Activated T-cell treated with anti-CD3 and anti-CD28 coated beads, Interleukin-2, amount 50 U/mL, for 72 hours (primary cell): Measurements from ENCODE around the gene BPIFB6. TPM values are rescaled to one million over a fixed set of nuclear protein-coding genes. Genes with fewer than 3 reads are reported as not detected.

Experiments used
- ATAC-seq, 2 donors: fragments of 150-1000 bp; cut with Tn5 transposase; replicated peaks in 1 of 2; 2 replicates each; pipeline ENCODE4 v1.10.0; 2021; ENCODE audit warnings: moderate library complexity in 2 of 2, mild to moderate bottlenecking in 1 of 2
- DNase-seq, 2 donors: peaks; one replicate each; pipeline ENCODE4 v3.0.0; 2021 to 2022; ENCODE audit warnings: mixed read lengths in 1 of 2
- H3K27ac Mint-ChIP-seq: one replicate; pipeline ENCODE4 v1.8.0; 2022; ENCODE audit warnings: mild to moderate bottlenecking, moderate library complexity, mixed read lengths
- H3K27me3 Mint-ChIP-seq: one replicate; pipeline ENCODE4 v1.8.0; 2022; ENCODE audit warnings: low read depth, mixed read lengths
- H3K36me3 Mint-ChIP-seq, 2 donors: one replicate each; pipeline ENCODE4 v1.8.0; 2022; ENCODE audit warnings: mixed read lengths in 2 of 2, mild to moderate bottlenecking in 1 of 2; ENCODE audit not compliant: insufficient read depth in 2 of 2
- H3K4me1 Mint-ChIP-seq: one replicate; pipeline ENCODE4 v1.8.0; 2022; ENCODE audit warnings: low read depth, mixed read lengths
- H3K4me3 Mint-ChIP-seq, 2 donors: one replicate each; pipeline ENCODE4 v1.8.0; 2022; ENCODE audit warnings: mild to moderate bottlenecking in 2 of 2, mixed read lengths in 2 of 2, moderate library complexity in 2 of 2
- H3K9me3 Mint-ChIP-seq, 2 donors: one replicate each; pipeline ENCODE4 v1.8.0; 2022; ENCODE audit warnings: mixed read lengths in 2 of 2
- total RNA-seq, 2 donors: library from RNA; stranded (reverse); gene quantifications; one replicate each; pipeline ENCODE4 v1.2.3, GENCODE V29; 2022

The BPIFB6 gene
- total RNA-seq, 2 donors from 2014 or later = not detected

- Mint-ChIP-seq H3K36me3 (no peaks in the 10 kb centered on the region), H3K4me3 (no peak overlapping the region), H3K27me3 (no peaks in the 10 kb centered on the region), H3K27ac (no peak overlapping the region), H3K4me1 (no peaks in the 10 kb centered on the region), H3K9me3 (no peaks in the 10 kb centered on the region)
- no peak for ATAC-seq
- DNase-seq = no peak
These were observed 30.8 kb downstream of the BPIFB6 start for GRCh38 chr20:33062105-33062824.

GRCh38 chr20:33062825-33063149 is 31.3 kb downstream of the BPIFB6 start:
- DNase-seq = no peak
- H3K36me3 Mint-ChIP-seq = no peaks in the 10 kb centered on the region
- H3K9me3 Mint-ChIP-seq = no peaks in the 10 kb centered on the region
- no peak overlapping the region for H3K27ac Mint-ChIP-seq
- ATAC-seq = no peak
- H3K4me1 Mint-ChIP-seq = no peaks in the 10 kb centered on the region
- H3K4me3 Mint-ChIP-seq = no peak overlapping the region
- no peaks in the 10 kb centered on the region for H3K27me3 Mint-ChIP-seq

- no peak for DNase-seq
- Mint-ChIP-seq H3K4me3 (no peak overlapping the region), H3K27me3 (no peaks in the 10 kb centered on the region), H3K4me1 (peaks cover 5% of the 10 kb centered on the region), H3K36me3 (no peaks in the 10 kb centered on the region), H3K27ac (no peak overlapping the region), H3K9me3 (no peaks in the 10 kb centered on the region)
- no peak for ATAC-seq
These were observed 31.8 kb downstream of the BPIFB6 start for GRCh38 chr20:33063271-33063670.

- Mint-ChIP-seq H3K27ac (no peak overlapping the region), H3K9me3 (no peaks in the 10 kb centered on the region), H3K36me3 (no peaks in the 10 kb centered on the region), H3K4me3 (no peak overlapping the region), H3K27me3 (no peaks in the 10 kb centered on the region), H3K4me1 (peaks cover 5% of the 10 kb centered on the region)
- ATAC-seq = no peak
- DNase-seq = no peak
These were observed 33.3 kb downstream of the BPIFB6 start for GRCh38 chr20:33064572-33065287.

- Mint-ChIP-seq H3K27ac (no peak overlapping the region), H3K27me3 (no peaks in the 10 kb centered on the region), H3K9me3 (no peaks in the 10 kb centered on the region), H3K4me1 (peaks cover 5% of the 10 kb centered on the region), H3K4me3 (no peak overlapping the region), H3K36me3 (no peaks in the 10 kb centered on the region)
- ATAC-seq (no peak), DNase-seq (no peak)
These were observed 34.3 kb downstream of the BPIFB6 start for GRCh38 chr20:33065785-33066184.

GRCh38 chr20:33067806-33068205 is 36.4 kb downstream of the BPIFB6 start:
- Mint-ChIP-seq H3K4me3 (no peak overlapping the region), H3K27ac (no peak overlapping the region), H3K36me3 (no peaks in the 10 kb centered on the region), H3K27me3 (no peaks in the 10 kb centered on the region), H3K9me3 (no peaks in the 10 kb centered on the region), H3K4me1 (peaks cover 5% of the 10 kb centered on the region)
- DNase-seq = no peak
- no peak for ATAC-seq

GRCh38 chr20:33068251-33068939 is 36.9 kb downstream of the BPIFB6 start:
- Mint-ChIP-seq H3K9me3 (no peaks in the 10 kb centered on the region), H3K4me3 (no peak overlapping the region), H3K27me3 (no peaks in the 10 kb centered on the region), H3K36me3 (no peaks in the 10 kb centered on the region), H3K4me1 (peaks cover 5% of the 10 kb centered on the region), H3K27ac (no peak overlapping the region)
- DNase-seq = no peak
- no peak for ATAC-seq

- H3K4me1 Mint-ChIP-seq = peaks cover 5% of the 10 kb centered on the region
- no peak overlapping the region for H3K4me3 Mint-ChIP-seq
- no peak for DNase-seq
- no peaks in the 10 kb centered on the region for H3K27me3 Mint-ChIP-seq
- ATAC-seq = no peak
- H3K9me3 Mint-ChIP-seq = no peaks in the 10 kb centered on the region
- no peak overlapping the region for H3K27ac Mint-ChIP-seq
- no peaks in the 10 kb centered on the region for H3K36me3 Mint-ChIP-seq
These were observed 38.2 kb downstream of the BPIFB6 start for GRCh38 chr20:33069673-33070072.

- Mint-ChIP-seq H3K36me3 (no peaks in the 10 kb centered on the region), H3K27ac (no peak overlapping the region), H3K4me1 (peaks cover 5% of the 10 kb centered on the region), H3K9me3 (no peaks in the 10 kb centered on the region), H3K4me3 (no peak overlapping the region), H3K27me3 (no peaks in the 10 kb centered on the region)
- ATAC-seq = no peak
- no peak for DNase-seq
These were observed 38.9 kb downstream of the BPIFB6 start for GRCh38 chr20:33070111-33071053.

GRCh38 chr20:33071198-33071597 is 39.8 kb downstream of the BPIFB6 start:
- DNase-seq = no peak
- Mint-ChIP-seq H3K4me3 (no peak overlapping the region), H3K27ac (no peak overlapping the region), H3K27me3 (no peaks in the 10 kb centered on the region), H3K9me3 (no peaks in the 10 kb centered on the region), H3K4me1 (peaks cover 5% of the 10 kb centered on the region), H3K36me3 (no peaks in the 10 kb centered on the region)
- ATAC-seq = no peak

GRCh38 chr20:33072362-33072761 is 40.9 kb downstream of the BPIFB6 start:
- Mint-ChIP-seq H3K36me3 (no peaks in the 10 kb centered on the region), H3K27me3 (no peaks in the 10 kb centered on the region), H3K4me3 (no peak overlapping the region), H3K9me3 (no peaks in the 10 kb centered on the region), H3K27ac (no peak overlapping the region), H3K4me1 (peaks cover 5% of the 10 kb centered on the region)
- DNase-seq (no peak), ATAC-seq (no peak)

GRCh38 chr20:33072813-33073212 is 41.4 kb downstream of the BPIFB6 start:
- Mint-ChIP-seq H3K4me1 (peaks cover 5% of the 10 kb centered on the region), H3K36me3 (no peaks in the 10 kb centered on the region), H3K9me3 (no peaks in the 10 kb centered on the region), H3K27me3 (no peaks in the 10 kb centered on the region), H3K27ac (no peak overlapping the region), H3K4me3 (no peak overlapping the region)
- ATAC-seq (no peak), DNase-seq (no peak)

- H3K4me3 Mint-ChIP-seq = no peak overlapping the region
- no peak overlapping the region for H3K27ac Mint-ChIP-seq
- H3K9me3 Mint-ChIP-seq = no peaks in the 10 kb centered on the region
- no peaks in the 10 kb centered on the region for H3K27me3 Mint-ChIP-seq
- no peak for DNase-seq
- H3K4me1 Mint-ChIP-seq = no peaks in the 10 kb centered on the region
- no peak for ATAC-seq
- H3K36me3 Mint-ChIP-seq = no peaks in the 10 kb centered on the region
These were observed 43.2 kb downstream of the BPIFB6 start for GRCh38 chr20:33074675-33075074.
